IMR-90 (cell line): Measurements from ENCODE around the gene SLC26A1. TPM values are rescaled to one million over a fixed set of nuclear protein-coding genes. Genes with fewer than 3 reads are reported as not detected.

Source experiments
- ATAC-seq: fragments of 200-7000 bp; cut with Tn5 transposase; 2 replicates; pipeline ENCODE4 v1.9.1; 2020; ENCODE audit warnings: low read depth, mild to moderate bottlenecking, moderate library complexity
- BruUV-seq: library from RNA; stranded (reverse); fragments of 400-500 nt; replicated peaks from 2 replicates; lab custom pipeline; 2021; lab: Mats Ljungman, UMichigan
- CTCF ChIA-PET: fragments of 300-600 bp; formaldehyde crosslinking; extraction: SDS; loops from one replicate; lab custom pipeline; 2021; ENCODE audit warnings: antibody characterized with exemption; lab: Yijun Ruan, JAX
- POLR2A ChIA-PET: fragments of 300-600 bp; sonication (Branson Sonifier 250); formaldehyde crosslinking; loops from one replicate; lab custom pipeline; 2022; ENCODE audit warnings: antibody characterized with exemption; ENCODE audit not compliant: unreplicated experiment; lab: Charles Lee
- DNase-seq: peaks from one replicate; pipeline ENCODE4 v3.0.0; 2013
- H2AFZ ChIP-seq: replicated peaks from 2 replicates; pipeline ENCODE3; 2013; ENCODE audit warnings: low read length, mild to moderate bottlenecking; ENCODE audit not compliant: poor library complexity
- H2AK5ac ChIP-seq: 2 replicates; pipeline ENCODE4 v1.6.1; 2013; ENCODE audit warnings: low read depth, low read length, inconsistent platforms
- H2AK9ac ChIP-seq: replicated peaks from 2 replicates; pipeline ENCODE3; 2013; ENCODE audit warnings: mild to moderate bottlenecking, low read depth, low read length, moderate library complexity; ENCODE audit not compliant: poor library complexity
- H2BK120ac ChIP-seq: 2 replicates; pipeline ENCODE4 v1.6.1; 2013; ENCODE audit warnings: low read depth, low read length, inconsistent platforms
- H2BK15ac ChIP-seq: 3 replicates; pipeline ENCODE4 v1.6.1; 2013; ENCODE audit warnings: low read depth, low read length, inconsistent platforms
- H2BK20ac ChIP-seq: 2 replicates; pipeline ENCODE4 v1.6.1; 2013; ENCODE audit warnings: low read depth, mild to moderate bottlenecking, inconsistent platforms, low read length, moderate library complexity
- H2BK5ac ChIP-seq: 2 replicates; pipeline ENCODE4 v1.6.1; 2013; ENCODE audit warnings: mild to moderate bottlenecking, low read depth, low read length, inconsistent platforms; ENCODE audit not compliant: poor library complexity, severe bottlenecking
- H3K14ac ChIP-seq: replicated peaks from 2 replicates; pipeline ENCODE4 v1.6.1; 2013; ENCODE audit warnings: low read depth, low read length, inconsistent platforms
- H3K18ac ChIP-seq: 2 replicates; pipeline ENCODE4 v1.6.1; 2013; ENCODE audit warnings: low read depth, low read length, control low read depth
- H3K23ac ChIP-seq: 2 replicates; pipeline ENCODE4 v1.6.1; 2013; ENCODE audit warnings: low read depth, low read length, inconsistent platforms
- H3K27ac ChIP-seq: 2 replicates; pipeline ENCODE4 v1.5.1; 2013; ENCODE audit warnings: mild to moderate bottlenecking, control low read depth, low read length; ENCODE audit not compliant: insufficient read depth
- H3K27me3 ChIP-seq: 2 replicates; pipeline ENCODE4 v1.6.1; 2013; ENCODE audit warnings: low read length; ENCODE audit not compliant: control insufficient read depth, insufficient read depth
- H3K36me3 ChIP-seq: 2 replicates; pipeline ENCODE4 v1.6.1; 2013; ENCODE audit warnings: low read length, mixed read lengths; ENCODE audit not compliant: control insufficient read depth, insufficient read depth
- H3K4ac ChIP-seq: 2 replicates; pipeline ENCODE4 v1.6.1; 2013; ENCODE audit warnings: low read depth, low read length, inconsistent platforms
- H3K4me1 ChIP-seq: 2 replicates; pipeline ENCODE4 v1.6.1; 2013; ENCODE audit warnings: low read length, mixed read lengths; ENCODE audit not compliant: control insufficient read depth, insufficient read depth
- H3K4me2 ChIP-seq: 2 replicates; pipeline ENCODE4 v1.6.1; 2013; ENCODE audit warnings: low read depth, mild to moderate bottlenecking, control low read depth, low read length, moderate library complexity
- H3K4me3 ChIP-seq: 2 replicates; pipeline ENCODE4 v1.5.1; 2013; ENCODE audit warnings: low read depth, mild to moderate bottlenecking, control low read depth, low read length, moderate library complexity; ENCODE audit not compliant: insufficient read depth
- H3K56ac ChIP-seq: 2 replicates; pipeline ENCODE4 v1.6.1; 2013; ENCODE audit warnings: low read length, inconsistent platforms; ENCODE audit not compliant: insufficient read depth; ENCODE audit errors: extremely low read depth
- H3K79me1 ChIP-seq, 2 experiments: 2 replicates each; pipeline ENCODE4 v1.6.1; 2013; ENCODE audit warnings: low read length in 2 of 2, inconsistent platforms in 1 of 2, low read depth in 1 of 2
- H3K9ac ChIP-seq: 2 replicates; pipeline ENCODE4 v1.6.1; 2013; ENCODE audit warnings: low read depth, low read length, control low read depth
- H3K9me1 ChIP-seq: 2 replicates; pipeline ENCODE4 v1.6.1; 2013; ENCODE audit warnings: low read length, inconsistent platforms; ENCODE audit not compliant: insufficient read depth
- H3K9me3 ChIP-seq: 2 replicates; pipeline ENCODE4 v1.6.1; 2013; ENCODE audit warnings: low read length; ENCODE audit not compliant: control insufficient read depth, insufficient read depth
- H4K20me1 ChIP-seq: 2 replicates; pipeline ENCODE4 v1.6.1; 2013; ENCODE audit warnings: low read length, inconsistent platforms; ENCODE audit not compliant: insufficient read depth
- H4K5ac ChIP-seq: 2 replicates; pipeline ENCODE4 v1.6.1; 2013; ENCODE audit warnings: mild to moderate bottlenecking, low read depth, low read length, control low read depth
- H4K8ac ChIP-seq, 2 experiments: 2 replicates each; pipeline ENCODE4 v1.6.1; 2013; ENCODE audit warnings: low read depth in 2 of 2, low read length in 2 of 2, control low read depth in 1 of 2, inconsistent platforms in 1 of 2
- H4K91ac ChIP-seq: 2 replicates; pipeline ENCODE4 v1.6.1; 2013; ENCODE audit warnings: low read depth, low read length, inconsistent platforms; ENCODE audit not compliant: insufficient read depth
- CTCF ChIP-seq: conservative IDR thresholded peaks from 2 replicates; pipeline ENCODE4 v1.5.1; 2012; ENCODE audit warnings: mild to moderate bottlenecking, low read depth, low read length, improper control_type of control experiment
- ELK1 ChIP-seq: fragments of 150-350 bp; IDR thresholded peaks from 2 replicates; pipeline ENCODE4 v1.6.1; 2016; ENCODE audit warnings: low read depth, mild to moderate bottlenecking, low read length, moderate library complexity, borderline replicate concordance
- RAD21 ChIP-seq: IDR thresholded peaks from 2 replicates; pipeline ENCODE4 v1.6.1; 2012; ENCODE audit warnings: low read length, improper control_type of control experiment
- RCOR1 ChIP-seq: IDR thresholded peaks from 2 replicates; pipeline ENCODE4 v1.6.1; 2012; ENCODE audit warnings: mild to moderate bottlenecking, low read length, improper control_type of control experiment; ENCODE audit not compliant: insufficient replicate concordance
- SMC3 ChIP-seq: fragments of 150-350 bp; IDR thresholded peaks from 2 replicates; pipeline ENCODE4 v1.6.1; 2016; ENCODE audit warnings: low read depth, mild to moderate bottlenecking, antibody characterized with exemption, low read length, moderate library complexity
- USF2 ChIP-seq: fragments of 150-350 bp; IDR thresholded peaks from 2 replicates; pipeline ENCODE4 v1.6.1; 2017; ENCODE audit warnings: mild to moderate bottlenecking, antibody characterized with exemption, low read length, low read depth
- WGBS, 2 experiments: methylation state at CpG; one replicate each; pipeline versions ENCODE4 v1.1.5 to v1.1.7; 2013; ENCODE audit warnings: missing lambda C conversion rate in 2 of 2; ENCODE audit not compliant: insufficient read length in 1 of 2; ENCODE audit errors: extremely low coverage in 2 of 2; 5-methylcytosine and 5-hydroxymethylcytosine counted together
- dilution Hi-C: fragments of 300-500 bp; cut with HindIII; formaldehyde crosslinking; loops from one replicate; pipeline ENCODE4 v1.14.3; 2018; ENCODE audit warnings: low sequenced_read_pairs; ENCODE audit not compliant: unreplicated experiment
- in situ Hi-C: fragments of 300-500 bp; cut with MboI; formaldehyde crosslinking; loops from 3 replicates; pipeline ENCODE4 v1.14.3; 2019; ENCODE audit warnings: low sequenced_read_pairs, inconsistent platforms, mixed read lengths
- intact Hi-C: fragments of 100-400 bp; cut with micrococcal nuclease; formaldehyde crosslinking; loops from 2 replicates; pipeline ENCODE4 v1.10.0; 2022
- polyA plus RNA-seq, 3 experiments: library from polyadenylated mRNA; depleted of rRNA; stranded (reverse); fragments of >200 nt; gene quantifications; 2 replicates each; pipeline ENCODE4 v1.2.3, GENCODE V29; 2012; ENCODE audit warnings: low replicate concordance in 1 of 3
- total RNA-seq: library from RNA; depleted of rRNA; stranded (reverse); fragments of >200 nt; gene quantifications from 2 replicates; pipeline ENCODE4 v1.2.3, GENCODE V29; 2012

SLC26A1 gene
- total and polyA plus RNA-seq, 2 of the 4 experiments (the other 2 are of a cell fraction): 0.09 TPM; not detected in 1

- Histone ChIP-seq H3K14ac (no peak overlapping the region; the same call in 1 of the 2 replicates), H2BK15ac (peak overlapping the region; percentile 47; the same call in 1 of the 3 replicates), H3K18ac (no peak overlapping the region; the same call in 1 of the 2 replicates), H4K20me1 (peaks cover 5% of the 10 kb centered on the region), H2AK5ac (peak overlapping the region; percentile 97), H2BK120ac (peak overlapping the region; percentile 49), H3K79me1 (no peaks in the 10 kb centered on the region; a peak in 1 of 4 replicates), H2AK9ac (peak overlapping the region; percentile 15), H4K5ac (no peak overlapping the region; the same call in 1 of the 2 replicates), H3K56ac (no peak overlapping the region), H4K91ac (peak overlapping the region; percentile 62), H3K4me3 (no peak overlapping the region), H3K9me3 (no peaks in the 10 kb centered on the region), H3K23ac (no peak overlapping the region; the same call in 1 of the 2 replicates), H2BK20ac (no peak overlapping the region), H3K9ac (no peak overlapping the region), H3K4ac (peak overlapping the region; percentile 77), H3K4me1 (peaks cover 47% of the 10 kb centered on the region), H3K27me3 (no peaks in the 10 kb centered on the region), H3K4me2 (no peak overlapping the region), H3K36me3 (no peaks in the 10 kb centered on the region), H4K8ac (peak overlapping the region in 1 of 2 experiments; percentile 10; a peak in 2 of 4 replicates), H3K27ac (no peak overlapping the region), H2AFZ (no peak overlapping the region), H2BK5ac (peak overlapping the region; percentile 47), H3K9me1 (peaks cover 30% of the 10 kb centered on the region)
- POLR2A ChIA-PET: no interaction called here
- WGBS, 2 experiments: 98% methylated on average over 8 of the region's 17 CpGs; no CpG with 5 or more reads in 1 of the 2 experiments
- CTCF ChIA-PET: no interaction called here
- dilution Hi-C loops: no loop called here
- no peak for ATAC-seq
- TF ChIP-seq SMC3 (no peak), CTCF (no peak), RAD21 (no peak), RCOR1 (no peak), USF2 (no peak), ELK1 (no peak)
- in situ Hi-C loops: no loop called here
- DNase-seq: no peak
- no TSS peak for BruUV-seq
- intact Hi-C loops: no loop called here
These were observed 49.3 kb upstream of the SLC26A1 start for GRCh38 chr4:1042352-1043055.
